IPS-18c (cell line): ENCODE data around the gene CACNA1G.

ENCODE experiments used
- H3K4me3 ChIP-seq: 2 replicates; pipeline ENCODE4 v1.7.0; 2013; ENCODE audit warnings: low read depth, mild to moderate bottlenecking, low read length, moderate library complexity; ENCODE audit not compliant: insufficient read depth
- H3K9me3 ChIP-seq: one replicate; pipeline ENCODE4 v1.6.1; 2013; ENCODE audit warnings: mild to moderate bottlenecking, low read length, moderate library complexity; ENCODE audit not compliant: control insufficient read depth, insufficient read depth

Gene CACNA1G

GRCh38 chr17:50660042-50660886 lies 99.7 kb downstream of the CACNA1G start:
- no peaks in the 10 kb centered on the region for H3K9me3 ChIP-seq
- H3K4me3 ChIP-seq, result no peak overlapping the region

GRCh38 chr17:50660887-50661345 lies 100.4 kb downstream of the CACNA1G start:
- Histone ChIP-seq H3K4me3 (no peak overlapping the region), H3K9me3 (no peaks in the 10 kb centered on the region)

GRCh38 chr17:50661348-50661747 lies 100.8 kb downstream of the CACNA1G start:
- H3K4me3 ChIP-seq, result no peak overlapping the region
- H3K9me3 ChIP-seq, result no peaks in the 10 kb centered on the region

- no peak overlapping the region; the same call in 1 of the 2 replicates for H3K4me3 ChIP-seq
- no peaks in the 10 kb centered on the region for H3K9me3 ChIP-seq
These were observed 101.4 kb downstream of the CACNA1G start for GRCh38 chr17:50661795-50662391.

- no peak overlapping the region for H3K4me3 ChIP-seq
- no peaks in the 10 kb centered on the region for H3K9me3 ChIP-seq
These were observed 102.2 kb downstream of the CACNA1G start for GRCh38 chr17:50662632-50663225.

GRCh38 chr17:50663812-50664374 lies 103.4 kb downstream of the CACNA1G start:
- Histone ChIP-seq H3K9me3 (no peaks in the 10 kb centered on the region), H3K4me3 (no peak overlapping the region)

- H3K9me3 ChIP-seq, result no peaks in the 10 kb centered on the region
- no peak overlapping the region for H3K4me3 ChIP-seq
These were observed 104.4 kb downstream of the CACNA1G start for GRCh38 chr17:50664788-50665458.

GRCh38 chr17:50665838-50666237 lies 105.3 kb downstream of the CACNA1G start:
- Histone ChIP-seq H3K9me3 (peaks cover 2% of the 10 kb centered on the region), H3K4me3 (no peak overlapping the region)

- H3K4me3 ChIP-seq, result no peak overlapping the region
These were observed 105.8 kb downstream of the CACNA1G start for GRCh38 chr17:50666316-50666715.

GRCh38 chr17:50667259-50668024 lies 106.9 kb downstream of the CACNA1G start:
- H3K4me3 ChIP-seq, result no peak overlapping the region
- peaks cover 2% of the 10 kb centered on the region for H3K9me3 ChIP-seq

More at GRCh38 chr17:50666316-50666715, 105.8 kb downstream of the CACNA1G start:
- H3K9me3 ChIP-seq, result peaks cover 2% of the 10 kb centered on the region

- no peak overlapping the region for H3K4me3 ChIP-seq
- H3K9me3 ChIP-seq, result peaks cover 2% of the 10 kb centered on the region
These were observed 107.7 kb downstream of the CACNA1G start for GRCh38 chr17:50668025-50668837.

- H3K4me3 ChIP-seq, result no peak overlapping the region
- H3K9me3 ChIP-seq, result peaks cover 2% of the 10 kb centered on the region
These were observed 108.5 kb downstream of the CACNA1G start for GRCh38 chr17:50668838-50669581.

- peaks cover 2% of the 10 kb centered on the region for H3K9me3 ChIP-seq
- no peak overlapping the region for H3K4me3 ChIP-seq
These were observed 111.6 kb downstream of the CACNA1G start for GRCh38 chr17:50672071-50672470.

- Histone ChIP-seq H3K4me3 (no peak overlapping the region), H3K9me3 (peaks cover 2% of the 10 kb centered on the region)
These were observed 112.5 kb downstream of the CACNA1G start for GRCh38 chr17:50672831-50673551.

- Histone ChIP-seq H3K4me3 (no peak overlapping the region), H3K9me3 (peaks cover 2% of the 10 kb centered on the region)
These were observed 114.7 kb downstream of the CACNA1G start for GRCh38 chr17:50675190-50675589.
